GM12874 (cell line): ENCODE results near the gene TFAP2A.

Experiments
- TF ChIP-seq, protein P1 (sequence below): IDR thresholded peaks from 2 replicates; pipeline ENCODE4 v1.5.1; 2011; ENCODE audit warnings: low read depth, mild to moderate bottlenecking, control low read depth, low read length, moderate library complexity; ENCODE audit not compliant: insufficient read depth

Gene TFAP2A

DNA sequence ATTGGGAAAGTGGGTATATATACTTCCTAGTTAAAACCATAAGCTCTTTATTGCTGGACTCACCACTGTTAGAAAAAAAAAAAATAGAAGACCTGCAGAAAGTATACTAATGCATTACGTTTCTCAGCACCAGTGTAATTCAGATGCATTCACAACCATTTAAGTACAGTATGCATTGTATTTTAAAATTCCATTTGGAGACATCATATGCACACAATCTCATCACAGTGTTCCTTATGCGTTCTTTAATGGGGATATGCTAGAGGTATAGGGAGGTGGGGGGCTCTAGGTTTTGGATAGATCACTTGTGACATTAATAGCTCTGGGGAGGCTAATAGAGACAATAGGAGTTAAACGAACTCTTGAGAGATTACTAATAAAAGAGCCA lies 9.4 kb downstream of the TFAP2A start:
- TF ChIP-seq, protein P1, sequence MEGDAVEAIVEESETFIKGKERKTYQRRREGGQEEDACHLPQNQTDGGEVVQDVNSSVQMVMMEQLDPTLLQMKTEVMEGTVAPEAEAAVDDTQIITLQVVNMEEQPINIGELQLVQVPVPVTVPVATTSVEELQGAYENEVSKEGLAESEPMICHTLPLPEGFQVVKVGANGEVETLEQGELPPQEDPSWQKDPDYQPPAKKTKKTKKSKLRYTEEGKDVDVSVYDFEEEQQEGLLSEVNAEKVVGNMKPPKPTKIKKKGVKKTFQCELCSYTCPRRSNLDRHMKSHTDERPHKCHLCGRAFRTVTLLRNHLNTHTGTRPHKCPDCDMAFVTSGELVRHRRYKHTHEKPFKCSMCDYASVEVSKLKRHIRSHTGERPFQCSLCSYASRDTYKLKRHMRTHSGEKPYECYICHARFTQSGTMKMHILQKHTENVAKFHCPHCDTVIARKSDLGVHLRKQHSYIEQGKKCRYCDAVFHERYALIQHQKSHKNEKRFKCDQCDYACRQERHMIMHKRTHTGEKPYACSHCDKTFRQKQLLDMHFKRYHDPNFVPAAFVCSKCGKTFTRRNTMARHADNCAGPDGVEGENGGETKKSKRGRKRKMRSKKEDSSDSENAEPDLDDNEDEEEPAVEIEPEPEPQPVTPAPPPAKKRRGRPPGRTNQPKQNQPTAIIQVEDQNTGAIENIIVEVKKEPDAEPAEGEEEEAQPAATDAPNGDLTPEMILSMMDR: no peak

DNA sequence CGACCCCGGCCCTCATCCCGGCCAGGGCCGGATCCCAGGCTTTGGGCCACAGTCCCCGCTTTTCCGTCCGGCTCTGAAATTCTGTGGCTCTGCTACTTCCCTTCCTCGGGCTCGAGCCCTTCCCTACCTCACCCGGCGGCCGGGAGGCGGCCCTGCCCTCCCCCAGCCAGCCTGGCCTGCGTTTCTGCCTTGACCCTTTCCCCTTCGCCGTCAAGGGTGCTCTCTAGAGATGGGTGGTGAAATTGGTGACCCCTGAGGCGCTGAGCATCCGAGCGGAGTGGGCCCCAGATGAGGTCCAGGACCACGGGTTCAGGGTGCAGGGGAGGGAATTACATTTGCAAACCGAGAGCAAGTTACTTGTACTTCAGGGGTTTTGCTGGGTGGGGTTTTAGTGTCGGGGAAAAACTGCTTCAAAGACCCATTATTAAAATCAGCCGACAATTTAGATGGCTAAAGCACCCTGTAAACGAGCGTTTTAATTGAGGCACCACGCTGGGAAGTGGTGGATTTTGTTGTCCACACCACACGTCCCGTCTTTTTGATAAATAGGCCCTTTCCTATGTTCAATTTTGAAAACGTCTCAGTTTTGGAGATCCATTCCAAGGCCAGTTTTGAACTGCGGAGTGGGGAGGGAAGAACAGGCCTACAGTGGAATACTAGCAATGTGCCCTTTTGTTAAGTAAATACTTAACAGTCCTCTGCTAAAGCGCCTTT lies 9.9 kb downstream of the TFAP2A start:
- TF ChIP-seq, protein P1: no peak

DNA sequence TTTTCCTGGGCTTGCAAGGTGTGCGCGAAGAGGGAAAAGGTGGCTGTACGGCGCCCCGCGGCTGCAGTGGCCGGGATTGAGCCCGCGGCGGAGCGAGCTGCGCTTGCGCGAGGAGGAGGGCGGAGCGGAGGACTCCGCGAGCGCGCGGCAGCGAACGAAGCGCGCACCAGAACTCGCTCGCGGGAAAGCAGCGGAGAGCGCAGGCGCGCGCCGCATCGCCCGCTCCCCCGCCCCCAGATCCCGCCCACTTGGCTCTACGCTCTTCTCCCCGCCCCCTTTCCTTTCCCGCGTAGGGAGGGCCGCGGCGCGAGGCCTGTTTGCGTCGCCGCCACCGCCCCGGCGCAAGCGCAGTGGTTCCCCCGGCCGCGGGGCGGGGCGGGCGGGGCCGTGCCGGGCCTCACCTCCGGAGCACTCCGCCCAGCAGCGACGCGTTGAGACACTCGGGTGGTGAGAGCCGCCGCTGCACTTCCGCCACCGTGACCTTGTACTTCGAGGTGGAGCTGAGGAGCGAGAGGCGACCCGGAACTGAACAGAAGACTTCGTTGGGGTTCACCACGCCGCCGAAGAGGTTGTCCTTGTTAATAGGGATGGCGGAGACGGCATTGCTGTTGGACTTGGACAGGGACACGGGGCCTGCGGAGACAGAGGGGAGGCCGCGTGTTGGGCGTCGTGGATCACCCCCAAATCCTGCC lies 10.6 kb downstream of the TFAP2A start:
- TF ChIP-seq, protein P1: peak; percentile 48; the same call in 1 of the 2 replicates

DNA sequence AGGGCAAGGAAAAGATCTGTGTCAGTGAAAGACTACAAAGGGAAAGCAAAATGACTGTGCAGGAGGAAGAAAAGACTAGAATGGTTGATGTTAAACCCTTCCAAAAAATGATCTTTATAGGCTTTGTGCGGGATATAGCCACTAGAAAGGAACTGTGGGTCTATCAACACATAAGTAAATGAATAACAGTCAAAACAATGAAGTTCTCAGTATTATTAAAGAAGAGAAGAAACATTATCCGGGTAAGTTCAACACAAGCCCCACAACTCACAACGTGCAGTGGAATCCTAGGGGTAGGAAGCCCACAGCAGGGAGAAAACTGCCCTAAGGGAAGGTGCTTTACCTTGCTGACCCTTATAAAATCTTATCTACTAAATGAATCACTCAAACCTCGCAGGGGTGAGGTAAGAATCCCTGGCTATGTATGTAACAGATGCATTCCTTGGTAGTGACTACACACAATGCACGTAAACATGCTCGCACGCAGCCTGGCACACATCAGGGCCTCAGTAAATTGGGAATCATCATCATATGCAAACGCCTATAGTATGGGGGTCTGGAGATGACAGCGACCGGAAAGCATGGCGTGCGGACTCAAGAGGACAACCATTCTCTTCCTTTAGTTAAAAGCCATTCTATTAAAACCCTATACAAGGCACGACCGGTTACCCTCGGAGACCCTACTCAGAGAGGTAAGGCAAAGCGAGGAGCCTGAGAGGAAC lies 11.3 kb downstream of the TFAP2A start:
- TF ChIP-seq, protein P1: no peak

DNA sequence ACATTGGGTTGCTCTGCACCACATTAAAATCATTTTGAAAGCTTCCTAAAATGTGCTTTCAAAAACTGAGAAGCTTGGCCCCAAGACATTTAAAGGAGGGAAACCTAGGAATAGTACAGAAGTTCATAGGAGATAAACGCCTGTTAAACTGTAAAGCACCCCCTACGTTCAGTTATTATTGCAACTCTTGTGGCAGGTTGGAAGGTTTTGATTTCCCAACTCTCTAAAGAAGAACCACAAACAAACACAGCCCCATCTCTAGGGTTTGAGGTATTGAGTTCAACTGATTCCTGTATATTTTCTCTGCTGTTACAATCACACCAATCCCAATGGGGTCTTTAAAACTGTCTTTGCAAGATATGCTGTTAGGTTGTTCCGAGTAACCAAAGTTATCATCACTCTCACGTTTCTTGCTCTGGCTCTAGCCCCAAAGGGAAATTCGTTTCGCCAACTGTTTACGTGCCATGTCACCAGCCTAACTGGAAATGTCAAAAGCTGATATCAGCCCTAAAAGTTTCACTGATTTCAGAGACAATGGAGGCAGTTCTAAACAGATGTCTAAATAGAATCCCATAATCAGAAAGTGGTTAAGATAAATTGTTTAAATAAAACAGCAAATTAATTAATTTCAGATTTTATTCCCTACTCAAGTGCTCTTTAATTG lies 12.1 kb downstream of the TFAP2A start:
- TF ChIP-seq, protein P1: no peak

DNA sequence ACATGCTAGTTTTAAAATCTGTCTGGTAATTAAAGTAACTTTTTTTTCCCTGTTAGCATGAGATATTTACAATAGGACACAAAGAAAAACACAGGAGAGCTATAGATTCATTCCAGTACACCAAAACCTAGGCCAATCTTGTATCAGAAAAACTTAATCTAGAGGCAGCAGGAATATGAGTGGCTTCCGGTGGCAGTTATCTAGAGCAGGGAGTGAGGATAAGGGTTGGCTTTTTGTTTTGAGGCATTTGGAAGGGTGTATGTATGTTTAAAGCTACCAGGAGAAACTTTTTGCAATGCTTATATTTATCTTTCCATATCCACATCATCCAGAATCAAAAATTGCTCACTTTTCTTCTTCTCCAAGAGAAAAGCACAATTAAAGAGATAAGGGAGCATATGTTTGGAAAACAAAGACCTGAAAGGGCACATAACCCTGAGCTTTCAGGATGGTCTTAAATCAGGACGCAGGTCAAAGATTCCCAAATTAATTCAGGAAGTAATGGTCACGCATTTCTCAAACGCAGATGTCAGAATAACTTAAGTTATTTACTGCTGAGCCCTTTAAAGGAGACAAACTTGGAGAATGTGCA lies 13.1 kb downstream of the TFAP2A start:
- TF ChIP-seq, protein P1: no peak
